Immature natural killer cell (primary cell): Measurements from ENCODE around the gene OLA1. TPM values are rescaled to one million over a fixed set of nuclear protein-coding genes. Genes with fewer than 3 reads are reported as not detected.
A peak's percentile ranks its signal among the peaks of the same experiment; 100 is the strongest.

Source experiments
- DNase-seq, 3 donors: peaks; one replicate each; pipeline ENCODE4 v3.0.0; 2022; ENCODE audit warnings: mixed read lengths in 1 of 3
- H3K27ac Mint-ChIP-seq, 6 donors: one replicate each; pipeline ENCODE4 v1.8.0; 2020; ENCODE audit warnings: mixed read lengths in 6 of 6, mild to moderate bottlenecking in 5 of 6, inconsistent platforms in 4 of 6, moderate library complexity in 3 of 6
- H3K27me3 Mint-ChIP-seq, 3 donors: one replicate each; pipeline ENCODE4 v1.8.0; 2020 to 2021; ENCODE audit warnings: low read depth in 3 of 3, mild to moderate bottlenecking in 3 of 3, mixed read lengths in 3 of 3, moderate library complexity in 3 of 3, inconsistent platforms in 1 of 3
- H3K36me3 Mint-ChIP-seq, 3 donors: one replicate each; pipeline ENCODE4 v1.8.0; 2020; ENCODE audit warnings: mixed read lengths in 3 of 3, inconsistent platforms in 2 of 3, mild to moderate bottlenecking in 2 of 3
- H3K4me1 Mint-ChIP-seq, 2 donors: one replicate each; pipeline ENCODE4 v1.8.0; 2020; ENCODE audit warnings: inconsistent platforms in 2 of 2, mild to moderate bottlenecking in 2 of 2, mixed read lengths in 2 of 2, moderate library complexity in 1 of 2
- H3K4me3 Mint-ChIP-seq, 5 donors: one replicate each; pipeline ENCODE4 v1.8.0; 2020; ENCODE audit warnings: mild to moderate bottlenecking in 5 of 5, mixed read lengths in 5 of 5, inconsistent platforms in 3 of 5, moderate library complexity in 3 of 5
- H3K9me3 Mint-ChIP-seq, 6 donors: one replicate each; pipeline ENCODE4 v1.8.0; 2020; ENCODE audit warnings: mild to moderate bottlenecking in 6 of 6, mixed read lengths in 6 of 6, inconsistent platforms in 4 of 6, moderate library complexity in 3 of 6
- polyA plus RNA-seq, 3 donors: library from polyadenylated mRNA; unstranded; fragments of 300-500 nt; fragmentation: Illumina TruSeq; gene quantifications; one replicate each; pipeline ENCODE4 v1.2.3, GENCODE V29; 2021

OLA1 gene
- polyA plus RNA-seq, 3 donors from 2014 or later: 80.6 to 95.7 (median 84.3) TPM

DNA sequence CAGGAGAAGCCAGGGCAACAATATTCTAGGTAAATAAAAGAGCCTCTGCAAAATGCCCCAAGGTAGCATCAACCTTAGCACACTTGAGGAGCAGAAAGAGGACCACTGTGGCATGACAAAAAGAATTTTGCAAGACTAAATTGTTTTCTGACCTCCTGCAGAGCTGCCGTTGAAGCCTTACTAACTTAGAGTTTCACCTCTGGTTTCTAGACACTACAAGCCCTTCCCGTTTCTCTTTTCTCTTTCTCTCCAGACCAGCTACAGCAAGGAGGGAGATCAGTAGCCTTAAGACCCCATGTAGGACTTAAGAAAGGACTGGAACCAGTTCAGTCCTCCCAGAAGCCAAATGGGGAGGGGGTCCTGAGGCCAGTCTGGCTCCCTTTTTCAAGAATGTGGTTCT, 209.9 kb downstream of the OLA1 start:
- Mint-ChIP-seq H3K27ac (peak overlapping the region; percentile 9 to 95 (median 80)), H3K4me1 (peaks cover 9 to 17% of the 10 kb centered on the region in 2 donors), H3K4me3 (no peak overlapping the region), H3K36me3 (no peaks in the 10 kb centered on the region), H3K9me3 (peaks cover 0 to 3% (median 0%) of the 10 kb centered on the region in 6 donors), H3K27me3 (peaks cover 1 to 5% (median 3%) of the 10 kb centered on the region in 3 donors)
- DNase-seq: no peak

DNA sequence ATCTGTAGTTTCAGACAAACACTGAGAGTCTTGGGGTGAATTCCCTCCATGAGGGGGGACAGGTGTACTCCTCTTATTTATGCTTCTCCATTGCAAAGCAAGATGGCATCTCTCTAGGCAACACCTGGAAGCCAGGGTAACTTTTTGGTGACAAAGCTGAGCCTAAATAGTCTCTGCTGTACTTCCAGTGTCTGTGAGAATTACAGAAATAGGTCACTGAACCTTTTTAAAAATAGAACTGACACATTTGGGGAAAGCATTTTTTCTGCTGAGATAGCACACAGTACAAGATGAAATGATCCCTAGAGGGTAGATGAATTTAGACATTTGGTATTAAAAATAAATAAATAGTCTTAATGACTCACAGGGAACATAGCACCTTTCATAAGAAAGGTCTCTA, 211.5 kb downstream of the OLA1 start:
- Mint-ChIP-seq H3K27ac (no peak overlapping the region), H3K4me1 (peaks cover 9 to 17% of the 10 kb centered on the region in 2 donors), H3K36me3 (no peaks in the 10 kb centered on the region), H3K9me3 (peaks cover 0 to 3% (median 0%) of the 10 kb centered on the region in 6 donors), H3K27me3 (peaks cover 1 to 5% (median 3%) of the 10 kb centered on the region in 3 donors), H3K4me3 (no peak overlapping the region)
- no peak for DNase-seq

DNA sequence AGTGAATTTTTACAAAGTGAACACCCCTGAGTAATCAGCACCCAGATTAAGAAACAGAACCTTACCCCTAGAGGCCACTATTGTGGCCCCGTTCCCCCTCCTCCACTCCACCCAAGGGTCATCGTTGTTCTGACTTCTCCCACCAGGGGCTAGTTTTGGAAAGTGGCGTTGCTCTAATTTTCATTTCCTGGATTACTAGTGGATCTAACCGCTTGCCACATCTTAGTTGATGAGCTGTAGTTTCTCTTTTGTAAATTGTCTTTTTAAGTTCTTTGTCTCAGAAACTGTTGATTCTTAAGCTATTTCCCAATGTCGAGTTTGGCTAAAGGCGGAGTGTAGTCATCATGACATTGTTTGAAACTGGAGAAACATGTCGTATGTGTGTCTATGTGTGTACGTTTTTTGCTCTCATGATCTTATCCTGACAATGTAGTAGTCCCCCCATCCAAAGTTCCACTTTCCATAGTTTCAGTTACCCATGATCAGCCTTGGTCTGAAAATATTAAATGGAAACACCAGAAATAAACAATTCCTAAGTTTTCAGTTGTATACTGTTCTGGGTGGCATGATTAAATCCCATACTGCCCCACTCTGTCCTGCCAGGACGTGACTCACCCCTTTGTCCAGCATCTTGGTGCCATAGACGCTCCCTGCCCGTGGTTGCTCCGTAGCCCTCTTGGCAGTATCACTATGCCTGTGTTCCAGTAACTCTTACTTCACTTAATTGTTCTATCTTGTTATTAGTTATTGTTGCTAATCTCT, 212.2 kb downstream of the OLA1 start:
- Mint-ChIP-seq H3K4me3 (no peak overlapping the region), H3K4me1 (peaks cover 9 to 17% of the 10 kb centered on the region in 2 donors), H3K27me3 (peaks cover 1 to 5% (median 3%) of the 10 kb centered on the region in 3 donors), H3K36me3 (no peaks in the 10 kb centered on the region), H3K9me3 (no peaks in the 10 kb centered on the region), H3K27ac (no peak overlapping the region)
- no peak for DNase-seq

DNA sequence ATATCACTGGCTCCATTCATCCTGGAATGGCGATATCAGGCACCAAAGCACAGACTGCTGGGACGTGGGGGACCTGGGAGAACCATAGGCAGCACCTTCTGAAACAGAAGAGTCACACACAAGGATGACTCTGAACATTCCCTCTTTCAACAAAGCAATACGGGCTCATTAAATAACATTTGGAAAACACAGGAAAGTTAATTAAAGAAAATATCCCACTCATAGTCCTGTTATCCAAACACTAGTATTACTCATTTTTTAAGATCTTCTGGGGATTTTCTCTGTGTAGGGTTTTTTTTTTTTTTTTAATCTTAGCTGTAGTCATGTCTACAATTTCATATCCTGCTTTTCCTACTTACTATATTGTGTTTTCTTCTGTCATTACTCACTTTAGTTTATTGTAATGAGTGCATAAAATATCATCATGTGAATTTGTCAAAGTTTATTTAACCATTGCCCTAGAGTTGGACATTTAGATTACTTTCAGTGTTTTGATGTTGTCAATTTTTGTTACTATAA, 213.2 kb downstream of the OLA1 start:
- Mint-ChIP-seq H3K27me3 (peaks cover 1 to 5% (median 3%) of the 10 kb centered on the region in 3 donors), H3K9me3 (no peaks in the 10 kb centered on the region), H3K4me3 (no peak overlapping the region), H3K36me3 (no peaks in the 10 kb centered on the region), H3K4me1 (peaks cover 9 to 16% of the 10 kb centered on the region in 2 donors), H3K27ac (no peak overlapping the region)
- no peak for DNase-seq

DNA sequence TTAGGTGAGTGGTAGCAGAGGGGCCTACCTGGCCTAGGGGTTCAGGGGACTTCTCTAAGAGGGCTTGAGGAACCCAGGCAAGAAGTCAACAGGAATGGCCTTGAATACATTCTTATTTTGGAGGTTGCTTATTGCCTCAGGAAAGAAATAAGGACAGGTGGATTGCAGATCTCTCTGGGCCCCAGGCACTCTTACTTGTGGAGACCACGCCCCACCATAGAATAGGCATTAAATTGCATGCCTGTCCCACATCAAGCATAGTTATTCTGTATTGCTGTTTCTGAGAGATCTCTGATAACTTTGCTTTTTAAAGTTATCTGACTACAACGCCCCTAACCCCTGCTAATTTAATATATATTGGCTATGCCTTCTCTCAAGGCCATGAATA, 215.2 kb downstream of the OLA1 start:
- Mint-ChIP-seq H3K9me3 (no peaks in the 10 kb centered on the region), H3K4me1 (no peaks in the 10 kb centered on the region), H3K4me3 (no peak overlapping the region), H3K36me3 (no peaks in the 10 kb centered on the region), H3K27ac (no peak overlapping the region), H3K27me3 (peaks cover 0 to 5% (median 3%) of the 10 kb centered on the region in 3 donors)
- no peak for DNase-seq

DNA sequence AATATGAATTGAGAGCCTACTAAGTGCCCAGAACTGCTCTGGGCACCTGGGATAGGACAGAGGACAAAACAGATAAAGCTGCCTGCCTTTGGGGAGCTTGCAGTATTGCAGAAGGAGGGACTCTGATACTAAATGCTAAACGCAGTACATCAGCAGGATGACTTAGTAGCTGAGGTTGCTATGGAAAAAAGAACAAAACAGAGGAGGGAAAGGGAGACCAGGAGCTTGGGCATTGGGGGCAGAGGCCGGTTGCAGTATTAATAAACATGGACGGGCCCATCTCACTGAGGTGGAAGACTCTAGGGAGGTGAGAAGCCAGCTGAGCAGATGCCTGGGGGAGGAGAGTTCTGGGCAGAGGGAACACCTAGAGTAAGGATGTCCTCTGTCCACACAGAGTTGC, 217.1 kb downstream of the OLA1 start:
- no peaks in the 10 kb centered on the region for H3K9me3 Mint-ChIP-seq
- no peaks in the 10 kb centered on the region for H3K4me1 Mint-ChIP-seq
- no peaks in the 10 kb centered on the region for H3K36me3 Mint-ChIP-seq
- peak overlapping the region in 1 of 6 donors; percentile 28 for H3K27ac Mint-ChIP-seq
- H3K4me3 Mint-ChIP-seq: no peak overlapping the region
- H3K27me3 Mint-ChIP-seq: peaks cover 0 to 5% (median 2%) of the 10 kb centered on the region in 3 donors
- no peak for DNase-seq

DNA sequence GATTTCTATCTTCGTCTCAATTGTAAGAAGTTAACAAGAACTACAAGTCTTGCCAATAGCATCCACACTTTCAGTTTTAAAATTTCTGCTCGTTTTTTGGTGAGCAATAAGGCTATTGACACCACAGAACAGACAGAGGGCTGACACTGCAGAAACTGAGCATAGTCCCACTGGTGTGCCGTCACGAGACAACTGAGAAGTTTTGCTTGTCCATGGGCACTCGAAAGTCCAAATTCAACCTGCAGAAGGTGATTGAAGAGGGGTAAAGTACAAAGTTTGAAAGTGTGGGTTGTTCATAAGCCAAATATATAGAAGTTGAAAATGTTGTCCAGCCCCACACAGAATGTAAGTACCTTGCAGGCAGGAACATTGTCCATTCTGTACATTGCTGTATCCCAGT, 219.4 kb downstream of the OLA1 start:
- H3K4me3 Mint-ChIP-seq: no peak overlapping the region
- no peaks in the 10 kb centered on the region for H3K36me3 Mint-ChIP-seq
- no peaks in the 10 kb centered on the region for H3K9me3 Mint-ChIP-seq
- DNase-seq: no peak
- H3K27ac Mint-ChIP-seq: no peak overlapping the region
- no peaks in the 10 kb centered on the region for H3K4me1 Mint-ChIP-seq
- H3K27me3 Mint-ChIP-seq: no peaks in the 10 kb centered on the region

DNA sequence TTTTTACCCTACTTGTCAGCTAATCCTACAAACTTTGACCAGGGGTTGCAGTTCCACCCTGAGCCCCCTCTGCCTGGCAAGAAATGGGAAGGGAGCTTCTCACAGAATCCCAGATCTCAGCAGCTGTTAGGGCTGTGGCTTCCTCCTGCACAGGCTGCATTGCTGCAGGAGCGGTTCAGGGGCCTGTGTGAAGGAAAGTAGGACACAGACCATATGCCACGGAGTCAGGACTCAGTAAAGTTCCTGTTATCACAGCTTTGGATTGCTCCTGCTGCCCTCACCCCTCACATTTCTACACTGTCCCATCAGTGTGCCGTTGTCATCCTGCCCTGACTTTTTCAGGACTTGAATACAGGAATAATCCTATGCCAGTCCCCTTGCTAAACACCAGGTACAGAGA, 220.4 kb downstream of the OLA1 start:
- Mint-ChIP-seq H3K36me3 (no peaks in the 10 kb centered on the region), H3K27ac (no peak overlapping the region), H3K4me3 (no peak overlapping the region), H3K27me3 (peaks cover 0 to under 1% (median 0%) of the 10 kb centered on the region in 3 donors), H3K4me1 (no peaks in the 10 kb centered on the region), H3K9me3 (no peaks in the 10 kb centered on the region)
- DNase-seq: no peak

DNA sequence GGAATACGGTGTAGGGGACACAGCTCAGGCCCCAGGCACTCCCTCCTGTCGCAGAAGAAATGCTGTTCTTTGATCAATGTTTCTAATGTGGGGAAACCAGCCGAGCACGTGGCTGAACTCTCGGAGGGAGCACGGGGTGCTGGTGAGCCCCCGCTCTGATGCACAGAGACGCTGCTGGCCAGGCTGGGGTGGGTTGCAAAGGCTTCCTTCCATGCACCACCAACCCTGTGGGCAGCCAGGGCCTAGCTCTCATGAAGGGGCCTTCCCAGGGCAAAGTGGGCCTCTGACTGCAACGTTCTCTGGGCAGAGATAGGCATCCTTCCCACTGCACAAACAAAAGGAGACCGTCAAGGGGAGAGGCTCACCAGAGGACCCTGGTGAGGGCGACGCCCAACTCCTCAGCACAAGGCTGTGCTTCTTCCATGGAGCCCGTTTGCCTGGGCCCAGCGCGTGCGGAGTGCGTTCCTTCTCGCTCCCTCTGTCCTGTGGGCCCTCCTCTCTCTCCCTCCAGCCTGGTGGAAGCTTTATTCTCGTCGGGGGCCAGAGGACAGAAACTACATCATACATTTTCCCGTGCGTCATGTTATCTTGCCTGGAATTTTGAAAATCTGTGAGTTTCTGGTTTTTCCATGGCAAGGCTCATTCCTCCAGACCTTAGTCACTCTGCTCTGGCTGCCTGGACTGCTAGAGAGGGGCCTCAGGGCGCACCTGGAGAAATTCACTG, 222.0 kb downstream of the OLA1 start:
- Mint-ChIP-seq H3K27me3 (peaks cover 0 to 1% (median 0%) of the 10 kb centered on the region in 3 donors), H3K27ac (no peak overlapping the region), H3K4me3 (no peak overlapping the region), H3K4me1 (no peaks in the 10 kb centered on the region), H3K36me3 (no peaks in the 10 kb centered on the region), H3K9me3 (no peaks in the 10 kb centered on the region)
- no peak for DNase-seq

DNA sequence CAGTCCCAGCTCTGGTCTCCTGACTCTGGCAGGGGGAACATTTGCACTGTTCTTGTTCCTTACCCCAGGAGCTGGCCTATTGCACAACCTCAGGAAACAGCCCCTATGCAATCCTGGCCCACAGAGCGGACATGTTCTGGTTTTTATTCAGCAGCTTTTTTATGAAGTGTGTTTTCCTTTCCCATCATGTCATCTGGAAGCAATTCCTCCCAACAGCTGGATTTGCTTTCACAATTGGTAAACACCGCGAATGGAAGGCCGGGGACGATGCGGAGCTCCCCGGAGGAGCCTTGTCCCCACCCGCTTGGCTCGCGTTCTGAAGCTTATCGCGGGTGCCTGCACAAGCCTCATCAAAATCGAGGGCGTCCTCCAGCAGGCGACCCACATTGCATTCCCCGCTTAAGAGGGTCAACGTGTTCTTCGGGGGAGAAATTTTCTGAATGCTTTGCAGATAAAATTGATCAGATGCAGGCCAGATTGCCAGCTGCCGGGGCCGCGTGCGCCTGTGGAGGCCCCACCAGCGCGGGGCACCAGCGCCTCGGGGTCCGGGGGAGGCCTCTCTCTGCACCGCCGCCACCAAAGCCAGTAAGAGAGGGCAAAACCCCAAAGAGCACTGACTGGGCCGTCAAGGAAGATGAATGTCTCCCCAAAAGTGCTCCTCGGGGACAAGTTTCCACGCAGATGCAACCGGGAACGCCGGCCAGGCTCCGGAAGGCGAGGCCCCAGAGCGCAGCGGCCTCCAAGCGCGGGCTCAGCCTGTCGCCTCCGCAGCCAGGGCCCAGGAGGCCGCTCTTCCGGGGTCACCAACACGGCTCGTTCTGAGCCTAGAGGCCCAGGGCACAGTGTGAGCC, 222.8 kb downstream of the OLA1 start:
- Mint-ChIP-seq H3K9me3 (no peaks in the 10 kb centered on the region), H3K27me3 (peaks cover 0 to 1% (median 0%) of the 10 kb centered on the region in 3 donors), H3K36me3 (no peaks in the 10 kb centered on the region), H3K27ac (no peak overlapping the region), H3K4me3 (no peak overlapping the region), H3K4me1 (no peaks in the 10 kb centered on the region)
- no peak for DNase-seq

DNA sequence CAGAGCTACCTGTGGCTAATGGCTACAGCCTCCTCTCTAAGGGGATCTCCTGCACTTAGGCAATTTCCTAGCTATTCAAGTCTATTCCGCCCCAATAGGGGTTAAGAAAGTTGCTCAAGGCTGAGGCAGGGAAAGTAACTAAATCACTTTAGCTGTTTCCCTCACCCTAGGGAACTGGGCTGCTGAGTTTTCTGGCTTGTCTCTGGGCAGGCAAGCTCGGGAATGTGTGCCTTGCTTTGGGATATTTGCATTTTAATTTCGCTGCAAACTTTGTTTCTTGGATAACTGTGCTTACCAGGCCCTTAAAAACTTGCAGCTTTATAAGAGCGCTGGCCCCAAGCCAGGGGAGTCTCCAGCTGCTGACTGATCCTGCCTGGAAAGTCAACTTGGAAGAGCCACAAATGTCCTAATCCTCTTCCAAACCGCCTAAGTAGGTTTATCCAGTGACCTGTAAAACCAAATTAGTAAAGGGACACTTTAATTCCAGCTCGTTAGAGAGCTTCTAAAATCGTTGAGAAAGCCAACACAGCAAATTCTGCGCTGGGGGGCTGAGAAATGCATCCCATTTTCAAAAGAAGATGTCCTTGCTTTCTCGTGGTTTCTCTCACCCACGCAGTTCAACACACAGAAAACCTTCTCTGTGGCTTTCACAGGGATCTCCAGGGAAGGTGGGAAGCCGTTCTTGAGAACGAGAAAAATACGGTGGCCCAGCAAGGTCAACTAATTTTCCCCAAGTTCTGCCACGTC, 223.6 kb downstream of the OLA1 start:
- Mint-ChIP-seq H3K4me3 (no peak overlapping the region), H3K9me3 (no peaks in the 10 kb centered on the region), H3K4me1 (no peaks in the 10 kb centered on the region), H3K27ac (no peak overlapping the region), H3K27me3 (peaks cover 0 to 1% (median 0%) of the 10 kb centered on the region in 3 donors), H3K36me3 (no peaks in the 10 kb centered on the region)
- DNase-seq: no peak

DNA sequence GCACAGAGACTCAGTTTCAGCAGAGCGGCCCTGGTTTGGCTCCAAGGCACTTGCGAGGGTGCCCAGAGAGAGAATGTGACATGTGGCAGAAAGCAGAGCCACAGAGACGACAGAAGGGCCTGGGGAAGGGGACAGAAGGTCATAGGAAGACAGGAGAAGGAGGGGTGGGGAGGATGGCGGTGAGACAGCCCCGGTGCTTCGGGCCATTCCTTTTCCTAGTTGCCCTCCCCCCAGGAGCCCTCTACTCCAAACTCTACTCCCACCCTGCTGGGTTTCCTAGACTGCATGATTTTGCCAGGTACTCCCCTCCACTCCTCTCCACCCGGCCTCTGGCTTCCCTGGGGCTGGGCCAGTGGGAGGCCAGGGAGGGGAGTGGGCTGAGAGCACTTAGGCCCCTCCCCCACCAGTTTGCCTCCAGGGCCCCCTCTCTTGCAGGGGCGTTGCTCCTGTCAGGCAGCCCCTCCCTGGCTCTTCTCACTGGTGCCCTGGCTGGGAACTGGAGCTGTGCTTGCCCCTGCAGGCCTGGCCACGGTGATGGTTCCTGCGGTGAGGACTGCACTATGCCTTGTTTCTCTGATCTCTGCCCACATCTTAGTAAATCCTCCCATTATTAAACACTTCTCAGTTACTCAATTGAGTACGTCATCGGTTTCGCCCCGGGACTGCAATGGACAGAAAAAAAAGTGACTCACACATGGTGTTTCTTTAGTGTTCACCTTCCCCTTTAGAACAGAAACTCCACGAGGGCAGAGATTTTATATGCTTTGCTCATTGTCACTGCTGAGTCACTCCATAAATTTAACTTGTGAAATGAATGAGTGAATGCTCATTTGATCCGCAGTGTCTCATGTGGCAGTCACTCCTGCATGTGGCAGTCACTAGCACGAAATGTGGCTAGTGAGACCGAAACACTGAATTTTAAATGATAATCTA, 224.5 kb downstream of the OLA1 start:
- DNase-seq: no peak
- Mint-ChIP-seq H3K4me3 (no peak overlapping the region), H3K36me3 (no peaks in the 10 kb centered on the region), H3K9me3 (no peaks in the 10 kb centered on the region), H3K27me3 (peaks cover 0 to 1% (median 0%) of the 10 kb centered on the region in 3 donors), H3K27ac (no peak overlapping the region), H3K4me1 (no peaks in the 10 kb centered on the region)
